Esophagus squamous epithelium (tissue), 4 donors: ENCODE data around the gene PEAR1.

ENCODE experiments used
- CTCF ChIP-seq, 6 experiments: fragments of 450-650 bp in 4 of 6; fragments of 200-600 bp in 2 of 6; sonication (generic) in 2 of 6; IDR thresholded peaks; one replicate each; pipeline ENCODE4 v1.5.1; 2016 to 2019; ENCODE audit warnings: antibody characterized with exemption in 6 of 6, mild to moderate bottlenecking in 4 of 6, moderate library complexity in 4 of 6
- POLR2A ChIP-seq, 4 donors: fragments of 450-650 bp; IDR thresholded peaks; one replicate each; pipeline ENCODE4 v1.6.1; 2017; ENCODE audit warnings: antibody characterized with exemption in 4 of 4, mild to moderate bottlenecking in 4 of 4, moderate library complexity in 3 of 4

- TF ChIP-seq CTCF (IDR thresholded peaks at IDR 0.05), result no peak
- no peak for TF ChIP-seq POLR2A (IDR thresholded peaks at IDR 0.05)
Measured at GRCh38 chr1:156885880-156886355, 7.6 kb upstream of the PEAR1 start.
